B cell (primary cell): Measurements from ENCODE around the gene NRL. TPM values are rescaled to one million over a fixed set of nuclear protein-coding genes. Genes with fewer than 3 reads are reported as not detected.

Source experiments
- ATAC-seq: fragments of 200-7000 bp; cut with Tn5 transposase; one replicate; pipeline ENCODE4 v1.10.0; 2021; ENCODE audit warnings: low read depth, mild to moderate bottlenecking, moderate number of reproducible peaks, moderate library complexity
- CTCF ChIA-PET: fragments of 350-600 bp; sonication (Branson Sonifier 250); formaldehyde crosslinking; loops from one replicate; lab custom pipeline; 2021; ENCODE audit warnings: antibody characterized with exemption, inconsistent platforms; lab: Charles Lee
- POLR2A ChIA-PET: fragments of 350-600 bp; sonication (Branson Sonifier 250); formaldehyde crosslinking; loops from one replicate; lab custom pipeline; 2021; ENCODE audit warnings: antibody characterized with exemption; lab: Charles Lee
- DNase-seq: peaks from one replicate; pipeline ENCODE4 v3.0.0; 2013
- H2AFZ ChIP-seq: 2 replicates; pipeline ENCODE4 v1.6.1; 2012; ENCODE audit warnings: mild to moderate bottlenecking, low read depth, low read length; ENCODE audit not compliant: insufficient read depth, poor library complexity, severe bottlenecking
- H3K27ac ChIP-seq, 2 donors: 1 replicate in 1 of 2; 2 replicates in 1 of 2; pipeline ENCODE4 v1.5.1; 2012 to 2013; ENCODE audit warnings: low read length in 2 of 2, mild to moderate bottlenecking in 2 of 2, moderate library complexity in 1 of 2
- H3K27me3 ChIP-seq, 4 experiments: fragments of 200-600 bp in 1 of 4; sonication (generic) in 1 of 4; replicated peaks in 1 of 4; 1 replicate in 2 of 4; 2 replicates in 2 of 4; pipeline versions ENCODE4 v1.6.1 to v1.7.0; 2013 to 2016; ENCODE audit warnings: low read length in 3 of 4, mild to moderate bottlenecking in 2 of 4, mixed read lengths in 1 of 4, moderate library complexity in 1 of 4; ENCODE audit not compliant: insufficient read depth in 4 of 4, control insufficient read depth in 3 of 4; ENCODE audit errors: control extremely low read depth in 1 of 4
- H3K36me3 ChIP-seq, 2 experiments: replicated peaks in 1 of 2; 1 replicate in 1 of 2; 2 replicates in 1 of 2; pipeline versions ENCODE4 v1.6.1 to v1.7.1; 2013; ENCODE audit warnings: low read length in 1 of 2; ENCODE audit not compliant: insufficient read depth in 2 of 2, control insufficient read depth in 1 of 2; ENCODE audit errors: control extremely low read depth in 1 of 2, extremely low read depth in 1 of 2
- H3K4me1 ChIP-seq, 2 donors: fragments of 200-600 bp in 1 of 2; sonication (generic) in 1 of 2; 1 replicate in 1 of 2; 2 replicates in 1 of 2; pipeline versions ENCODE4 v1.5.1 to v1.6.1; 2013 to 2017; ENCODE audit warnings: low read length in 2 of 2; ENCODE audit not compliant: control insufficient read depth in 2 of 2, insufficient read depth in 2 of 2
- H3K4me2 ChIP-seq: replicated peaks from 2 replicates; pipeline ENCODE3; 2012; ENCODE audit warnings: mild to moderate bottlenecking, low read depth, low read length; ENCODE audit not compliant: poor library complexity, severe bottlenecking
- H3K4me3 ChIP-seq, 5 experiments: fragments of 200-600 bp in 1 of 5; sonication (generic) in 1 of 5; 1 replicate in 3 of 5; 2 replicates in 2 of 5; pipeline versions ENCODE4 v1.5.1 to v1.7.0; 2011 to 2016; ENCODE audit warnings: low read length in 4 of 5, mild to moderate bottlenecking in 4 of 5, low read depth in 2 of 5, control low read depth in 1 of 5, moderate library complexity in 1 of 5; ENCODE audit not compliant: insufficient read depth in 1 of 5; ENCODE audit errors: control extremely low read depth in 1 of 5, extremely low read depth in 1 of 5
- H3K79me2 ChIP-seq: fragments of 200-600 bp; sonication (generic); one replicate; pipeline ENCODE4 v1.6.0; 2016; ENCODE audit warnings: low read length; ENCODE audit not compliant: control insufficient read depth, insufficient read depth
- H3K9ac ChIP-seq: fragments of 200-600 bp; sonication (generic); 2 replicates; pipeline ENCODE4 v1.6.1; 2017; ENCODE audit warnings: mild to moderate bottlenecking, low read length, moderate library complexity
- H3K9me3 ChIP-seq, 3 donors: one replicate each; pipeline versions ENCODE4 v1.6.1 to v1.7.1; 2013; ENCODE audit warnings: low read length in 2 of 3; ENCODE audit not compliant: control insufficient read depth in 2 of 3, insufficient read depth in 1 of 3; ENCODE audit errors: control extremely low read depth in 1 of 3
- H4K20me1 ChIP-seq: 2 replicates; pipeline ENCODE4 v1.6.0; 2012; ENCODE audit warnings: mild to moderate bottlenecking, low read length; ENCODE audit not compliant: insufficient read depth, control insufficient read depth, poor library complexity, severe bottlenecking
- H3K27ac Mint-ChIP-seq: one replicate; pipeline ENCODE4 v1.8.0; 2021; ENCODE audit warnings: mixed read lengths
- H3K27me3 Mint-ChIP-seq: one replicate; pipeline ENCODE4 v1.8.0; 2021; ENCODE audit warnings: mixed read lengths
- H3K4me1 Mint-ChIP-seq: one replicate; pipeline ENCODE4 v1.8.0; 2021; ENCODE audit warnings: mixed read lengths
- H3K4me3 Mint-ChIP-seq: one replicate; pipeline ENCODE4 v1.8.0; 2021; ENCODE audit warnings: mixed read lengths
- H3K9me3 Mint-ChIP-seq: one replicate; pipeline ENCODE4 v1.8.0; 2022; ENCODE audit warnings: mixed read lengths; ENCODE audit not compliant: insufficient read depth
- EZH2 ChIP-seq: IDR thresholded peaks from 2 replicates; pipeline ENCODE4 v1.6.1; 2012; ENCODE audit warnings: borderline replicate concordance, low read depth, mild to moderate bottlenecking, moderate library complexity, low read length; ENCODE audit not compliant: insufficient read depth, poor library complexity, severe bottlenecking
- WGBS: methylation state at CpG from one replicate; pipeline ENCODE4 v1.1.5; 2013; ENCODE audit warnings: missing lambda C conversion rate; ENCODE audit not compliant: insufficient coverage; 5-methylcytosine and 5-hydroxymethylcytosine counted together
- intact Hi-C: fragments of 100-400 bp; cut with micrococcal nuclease; formaldehyde crosslinking; loops from one replicate; pipeline ENCODE4 v1.10.0; 2022
- polyA plus RNA-seq: library from polyadenylated mRNA; depleted of rRNA; stranded (reverse); fragments of >200 nt; gene quantifications from 2 replicates; pipeline ENCODE4 v1.2.3, GENCODE V29; 2012
- total RNA-seq, 2 donors: library from RNA; stranded (reverse); fragments of 120-200 nt in 1 of 2; gene quantifications; 1 replicate in 1 of 2; 2 replicates in 1 of 2; pipeline versions ENCODE4 v1.2.3 to v1.2.4, GENCODE V29; 2013 to 2022
- TF ChIP-seq, protein P1 (sequence below): fragments of 200-600 bp; IDR thresholded peaks from one replicate; pipeline ENCODE4 v1.8.0; 2022; ENCODE audit warnings: antibody characterized with exemption, mild to moderate bottlenecking

NRL gene
- total and polyA plus RNA-seq, 2 donors (not counting 1 experiment from before 2014, with no cell fraction given): 7.0 to 8.8 TPM

- Histone ChIP-seq H3K4me3 (peak overlapping the region in 4 of 5 experiments; percentile 65 to 96 (median 80)), H3K79me2 (peaks cover 46% of the 10 kb centered on the region), H3K4me1 (peaks cover 29 to 39% of the 10 kb centered on the region in 2 donors), H4K20me1 (peaks cover 11% of the 10 kb centered on the region), H3K27ac (peak overlapping the region; percentile 37 to 97), H3K4me2 (peak overlapping the region; percentile 90), H3K9me3 (no peaks in the 10 kb centered on the region), H2AFZ (peak overlapping the region; percentile 96), H3K36me3 (peaks cover 0 to 27% of the 10 kb centered on the region in 2 experiments), H3K27me3 (no peaks in the 10 kb centered on the region), H3K9ac (peak overlapping the region; percentile 97)
- WGBS: 5% methylated on average over 9 of the region's 9 CpGs
- no peaks in the 10 kb centered on the region for H3K9me3 Mint-ChIP-seq
- peak overlapping the region; percentile 94 for H3K27ac Mint-ChIP-seq
- CTCF ChIA-PET: interaction anchor here (1.0 to 4.6 kb wide), 10 partner anchors 8 to 198 kb away, joined by 3 to 43 read pairs (median 6); partner anchors contain the start of genes DCAF11, IRF9, MDP1 and NRL
- ATAC-seq: no peak
- TF ChIP-seq, protein P1, sequence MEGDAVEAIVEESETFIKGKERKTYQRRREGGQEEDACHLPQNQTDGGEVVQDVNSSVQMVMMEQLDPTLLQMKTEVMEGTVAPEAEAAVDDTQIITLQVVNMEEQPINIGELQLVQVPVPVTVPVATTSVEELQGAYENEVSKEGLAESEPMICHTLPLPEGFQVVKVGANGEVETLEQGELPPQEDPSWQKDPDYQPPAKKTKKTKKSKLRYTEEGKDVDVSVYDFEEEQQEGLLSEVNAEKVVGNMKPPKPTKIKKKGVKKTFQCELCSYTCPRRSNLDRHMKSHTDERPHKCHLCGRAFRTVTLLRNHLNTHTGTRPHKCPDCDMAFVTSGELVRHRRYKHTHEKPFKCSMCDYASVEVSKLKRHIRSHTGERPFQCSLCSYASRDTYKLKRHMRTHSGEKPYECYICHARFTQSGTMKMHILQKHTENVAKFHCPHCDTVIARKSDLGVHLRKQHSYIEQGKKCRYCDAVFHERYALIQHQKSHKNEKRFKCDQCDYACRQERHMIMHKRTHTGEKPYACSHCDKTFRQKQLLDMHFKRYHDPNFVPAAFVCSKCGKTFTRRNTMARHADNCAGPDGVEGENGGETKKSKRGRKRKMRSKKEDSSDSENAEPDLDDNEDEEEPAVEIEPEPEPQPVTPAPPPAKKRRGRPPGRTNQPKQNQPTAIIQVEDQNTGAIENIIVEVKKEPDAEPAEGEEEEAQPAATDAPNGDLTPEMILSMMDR: no peak
- TF ChIP-seq EZH2: no peak
- POLR2A ChIA-PET: interaction anchor here (0.5 to 3.3 kb wide), 17 partner anchors 11 to 295 kb away, joined by 3 to 49 read pairs (median 4); partner anchors contain the start of genes CHMP4A, DCAF11, IPO4 and IRF9
- DNase-seq: no peak
- H3K4me3 Mint-ChIP-seq: peak overlapping the region; percentile 91
- H3K4me1 Mint-ChIP-seq: peaks cover 52% of the 10 kb centered on the region
- intact Hi-C loops: no loop called here
- H3K27me3 Mint-ChIP-seq: no peaks in the 10 kb centered on the region
Measured at GRCh38 chr14:24135584-24135833, 20.8 kb upstream of the NRL start.

GRCh38 chr14:24133735-24134134 is 19.0 kb upstream of the NRL start:
- Histone ChIP-seq H3K4me1 (peaks cover 28 to 29% of the 10 kb centered on the region in 2 donors), H3K36me3 (peaks cover 0 to 17% of the 10 kb centered on the region in 2 experiments), H3K27me3 (no peaks in the 10 kb centered on the region), H3K79me2 (peaks cover 35% of the 10 kb centered on the region), H3K4me2 (no peak overlapping the region), H2AFZ (no peak overlapping the region), H3K9me3 (no peaks in the 10 kb centered on the region), H3K9ac (no peak overlapping the region), H3K27ac (no peak overlapping the region), H4K20me1 (peaks cover 11% of the 10 kb centered on the region), H3K4me3 (no peak overlapping the region)
- TF ChIP-seq, protein P1: no peak
- no peak for TF ChIP-seq EZH2
- H3K27ac Mint-ChIP-seq: no peak overlapping the region
- H3K4me3 Mint-ChIP-seq: no peak overlapping the region
- intact Hi-C loops: no loop called here
- POLR2A ChIA-PET: interaction anchor here (1.3 kb wide), 2 partner anchors 18 to 20 kb away, joined by 3 to 10 read pairs; no protein-coding TSS in a partner anchor
- no peaks in the 10 kb centered on the region for H3K9me3 Mint-ChIP-seq
- DNase-seq (no peak), ATAC-seq (no peak)
- no CpG with 5 or more reads among the region's 1 CpG for WGBS
- CTCF ChIA-PET: interaction anchor here (0.7 to 3.0 kb wide), 5 partner anchors 17 to 28 kb away, joined by 3 to 12 read pairs (median 6); partner anchors contain the start of genes IRF9 and NRL
- H3K4me1 Mint-ChIP-seq: peaks cover 37% of the 10 kb centered on the region
- H3K27me3 Mint-ChIP-seq: no peaks in the 10 kb centered on the region
